Ishikawa (cell line): Measurements from ENCODE around the gene EFHC1.

Source experiments
- EP300 ChIP-seq: IDR thresholded peaks from 2 replicates; pipeline ENCODE4 v1.6.1; 2012; ENCODE audit warnings: borderline replicate concordance
- FOXM1 ChIP-seq: IDR thresholded peaks from 2 replicates; pipeline ENCODE4 v1.6.1; 2012; ENCODE audit warnings: low read depth, borderline replicate concordance
- RAD21 ChIP-seq: IDR thresholded peaks from 2 replicates; pipeline ENCODE4 v1.6.1; 2012; ENCODE audit warnings: low read depth
- TAF1 ChIP-seq: IDR thresholded peaks from 2 replicates; pipeline ENCODE4 v1.6.1; 2012; ENCODE audit warnings: low read depth, mild to moderate bottlenecking
- YY1 ChIP-seq: IDR thresholded peaks from 2 replicates; pipeline ENCODE4 v1.6.1; 2012; ENCODE audit warnings: low read depth
- TF ChIP-seq, protein P1 (sequence below): IDR thresholded peaks from 2 replicates; pipeline ENCODE4 v1.6.1; 2012
- TF ChIP-seq, protein P2 (sequence below): IDR thresholded peaks from 2 replicates; pipeline ENCODE4 v1.6.1; 2012; ENCODE audit warnings: low read depth, mild to moderate bottlenecking
- TF ChIP-seq, protein P3 (sequence below): IDR thresholded peaks from 2 replicates; pipeline ENCODE4 v1.6.1; 2012

DNA sequence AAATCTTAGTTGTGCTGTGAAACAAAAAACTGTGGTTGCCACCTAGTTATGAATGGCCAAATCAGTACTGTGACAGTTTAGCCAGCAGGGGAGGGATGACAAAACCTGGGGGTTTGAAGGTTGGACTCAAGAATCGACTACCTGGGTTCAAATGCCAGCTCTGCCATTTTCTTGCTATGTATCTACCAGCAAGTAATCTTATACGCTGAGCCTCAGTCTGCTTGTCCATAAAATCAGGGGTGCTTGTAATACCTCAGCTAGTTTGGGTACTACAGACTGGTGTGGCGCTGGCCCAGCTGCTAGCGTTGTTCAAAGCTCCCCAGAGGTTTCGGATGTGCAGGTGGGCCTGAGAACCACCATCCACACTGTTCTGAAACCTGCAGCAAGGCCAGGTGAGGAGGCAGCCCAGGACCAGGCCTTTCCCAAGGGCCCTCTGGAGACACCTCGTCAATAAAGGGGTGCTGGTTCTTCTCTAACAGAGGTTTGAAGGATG is 116.3 kb downstream of the EFHC1 start:
- TF ChIP-seq, protein P1, sequence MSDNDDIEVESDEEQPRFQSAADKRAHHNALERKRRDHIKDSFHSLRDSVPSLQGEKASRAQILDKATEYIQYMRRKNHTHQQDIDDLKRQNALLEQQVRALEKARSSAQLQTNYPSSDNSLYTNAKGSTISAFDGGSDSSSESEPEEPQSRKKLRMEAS, result no peak
- TF ChIP-seq FOXM1, result no peak
- no peak for TF ChIP-seq TAF1
- no peak for TF ChIP-seq RAD21
- TF ChIP-seq YY1, result no peak
- TF ChIP-seq, protein P2, sequence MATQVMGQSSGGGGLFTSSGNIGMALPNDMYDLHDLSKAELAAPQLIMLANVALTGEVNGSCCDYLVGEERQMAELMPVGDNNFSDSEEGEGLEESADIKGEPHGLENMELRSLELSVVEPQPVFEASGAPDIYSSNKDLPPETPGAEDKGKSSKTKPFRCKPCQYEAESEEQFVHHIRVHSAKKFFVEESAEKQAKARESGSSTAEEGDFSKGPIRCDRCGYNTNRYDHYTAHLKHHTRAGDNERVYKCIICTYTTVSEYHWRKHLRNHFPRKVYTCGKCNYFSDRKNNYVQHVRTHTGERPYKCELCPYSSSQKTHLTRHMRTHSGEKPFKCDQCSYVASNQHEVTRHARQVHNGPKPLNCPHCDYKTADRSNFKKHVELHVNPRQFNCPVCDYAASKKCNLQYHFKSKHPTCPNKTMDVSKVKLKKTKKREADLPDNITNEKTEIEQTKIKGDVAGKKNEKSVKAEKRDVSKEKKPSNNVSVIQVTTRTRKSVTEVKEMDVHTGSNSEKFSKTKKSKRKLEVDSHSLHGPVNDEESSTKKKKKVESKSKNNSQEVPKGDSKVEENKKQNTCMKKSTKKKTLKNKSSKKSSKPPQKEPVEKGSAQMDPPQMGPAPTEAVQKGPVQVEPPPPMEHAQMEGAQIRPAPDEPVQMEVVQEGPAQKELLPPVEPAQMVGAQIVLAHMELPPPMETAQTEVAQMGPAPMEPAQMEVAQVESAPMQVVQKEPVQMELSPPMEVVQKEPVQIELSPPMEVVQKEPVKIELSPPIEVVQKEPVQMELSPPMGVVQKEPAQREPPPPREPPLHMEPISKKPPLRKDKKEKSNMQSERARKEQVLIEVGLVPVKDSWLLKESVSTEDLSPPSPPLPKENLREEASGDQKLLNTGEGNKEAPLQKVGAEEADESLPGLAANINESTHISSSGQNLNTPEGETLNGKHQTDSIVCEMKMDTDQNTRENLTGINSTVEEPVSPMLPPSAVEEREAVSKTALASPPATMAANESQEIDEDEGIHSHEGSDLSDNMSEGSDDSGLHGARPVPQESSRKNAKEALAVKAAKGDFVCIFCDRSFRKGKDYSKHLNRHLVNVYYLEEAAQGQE, result no peak
- TF ChIP-seq, protein P3, sequence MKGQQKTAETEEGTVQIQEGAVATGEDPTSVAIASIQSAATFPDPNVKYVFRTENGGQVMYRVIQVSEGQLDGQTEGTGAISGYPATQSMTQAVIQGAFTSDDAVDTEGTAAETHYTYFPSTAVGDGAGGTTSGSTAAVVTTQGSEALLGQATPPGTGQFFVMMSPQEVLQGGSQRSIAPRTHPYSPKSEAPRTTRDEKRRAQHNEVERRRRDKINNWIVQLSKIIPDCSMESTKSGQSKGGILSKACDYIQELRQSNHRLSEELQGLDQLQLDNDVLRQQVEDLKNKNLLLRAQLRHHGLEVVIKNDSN, result no peak
- no peak for TF ChIP-seq EP300
